Activated CD4-positive, alpha-beta T cell treated with anti-CD3 and anti-CD28 coated beads for 36 hours (primary cell): ENCODE results near the gene SGK2. TPM values are rescaled to one million over a fixed set of nuclear protein-coding genes. Genes with fewer than 3 reads are reported as not detected.
"Not testable (repeated sequence)": the region's sequence is repeated elsewhere in the genome, so short reads cannot be mapped to it uniquely, and the experiment has no call there.

Experiments
- ATAC-seq: fragments of 200-7000 bp; cut with Tn5 transposase; one replicate; pipeline ENCODE4 v1.10.0; 2021; ENCODE audit warnings: mild to moderate bottlenecking, moderate library complexity
- CTCF ChIA-PET: fragments of 350-600 bp; sonication (Branson Sonifier 250); formaldehyde crosslinking; loops from one replicate; lab custom pipeline; 2021; ENCODE audit warnings: antibody characterized with exemption; lab: Charles Lee
- POLR2A ChIA-PET: fragments of 350-600 bp; sonication (Branson Sonifier 250); formaldehyde crosslinking; loops from one replicate; lab custom pipeline; 2021; ENCODE audit warnings: antibody characterized with exemption, inconsistent platforms; lab: Charles Lee
- DNase-seq: peaks from one replicate; pipeline ENCODE4 v3.0.0-alpha.2; 2020
- H3K27ac Mint-ChIP-seq: one replicate; pipeline ENCODE4 v1.8.0; 2021; ENCODE audit warnings: mixed read lengths
- H3K27me3 Mint-ChIP-seq: one replicate; pipeline ENCODE4 v1.8.0; 2021; ENCODE audit warnings: mixed read lengths
- H3K36me3 Mint-ChIP-seq: one replicate; pipeline ENCODE4 v1.8.0; 2021; ENCODE audit warnings: low read depth, mixed read lengths
- H3K4me1 Mint-ChIP-seq: one replicate; pipeline ENCODE4 v1.8.0; 2021; ENCODE audit warnings: mixed read lengths
- H3K4me3 Mint-ChIP-seq: one replicate; pipeline ENCODE4 v1.8.0; 2021; ENCODE audit warnings: mild to moderate bottlenecking, moderate library complexity, mixed read lengths
- H3K9me3 Mint-ChIP-seq: one replicate; pipeline ENCODE4 v1.8.0; 2021; ENCODE audit warnings: low read depth, mixed read lengths
- intact Hi-C, 2 experiments: fragments of 100-400 bp; cut with DNase I in 1 of 2; cut with micrococcal nuclease in 1 of 2; formaldehyde crosslinking; loops; one replicate each; pipeline versions ENCODE4 v1.14.2 to v1.15.1; 2022 to 2024; cut with DNase I, micrococcal nuclease
- total RNA-seq, 2 experiments: library from RNA; stranded (reverse); gene quantifications; one replicate each; pipeline ENCODE4 v1.2.3, GENCODE V29; 2021

The SGK2 gene
- total RNA-seq, 2 experiments from 2014 or later = 0.27 to 0.65 TPM

GRCh38 chr20:43583133-43583864 lies 24.5 kb downstream of the SGK2 start:
- H3K4me1 Mint-ChIP-seq = no peaks in the 10 kb centered on the region
- no peaks in the 10 kb centered on the region for H3K36me3 Mint-ChIP-seq
- ATAC-seq = no peak
- no peak overlapping the region for H3K4me3 Mint-ChIP-seq
- no peaks in the 10 kb centered on the region for H3K27me3 Mint-ChIP-seq
- POLR2A ChIA-PET = interaction anchor here (0.5 to 0.6 kb wide), 2 partner anchors 38 to 121 kb away, joined by 4 to 5 read pairs; no protein-coding TSS in a partner anchor
- no peaks in the 10 kb centered on the region for H3K9me3 Mint-ChIP-seq
- H3K27ac Mint-ChIP-seq = no peak overlapping the region
- CTCF ChIA-PET = interaction anchor here (0.6 to 1.3 kb wide), 4 partner anchors 8 to 123 kb away, joined by 3 to 7 read pairs (median 4); no protein-coding TSS in a partner anchor
- DNase-seq = no peak
- intact Hi-C loops = no loop called here

GRCh38 chr20:43583982-43584432 lies 25.2 kb downstream of the SGK2 start:
- Mint-ChIP-seq H3K36me3 (no peaks in the 10 kb centered on the region), H3K4me3 (no peak overlapping the region), H3K9me3 (no peaks in the 10 kb centered on the region), H3K4me1 (no peaks in the 10 kb centered on the region), H3K27me3 (no peaks in the 10 kb centered on the region), H3K27ac (no peak overlapping the region)
- CTCF ChIA-PET = interaction anchor here (0.6 to 1.3 kb wide), 2 partner anchors 11 to 122 kb away, joined by 3 to 7 read pairs; no protein-coding TSS in a partner anchor
- DNase-seq (peak; percentile 8), ATAC-seq (no peak)
- intact Hi-C loops = no loop called here
- POLR2A ChIA-PET = interaction anchor here (0.6 kb wide), 1 partner anchor 121 kb away, joined by 5 read pairs; no protein-coding TSS in a partner anchor

- intact Hi-C loops = no loop called here
Measured at GRCh38 chr20:43584448-43585136, 25.8 kb downstream of the SGK2 start.

GRCh38 chr20:43586641-43587040 lies 27.8 kb downstream of the SGK2 start:
- intact Hi-C loops = no loop called here
- Mint-ChIP-seq H3K4me1 (peaks cover 12% of the 10 kb centered on the region), H3K36me3 (no peaks in the 10 kb centered on the region), H3K9me3 (no peaks in the 10 kb centered on the region), H3K4me3 (no peak overlapping the region), H3K27me3 (no peaks in the 10 kb centered on the region), H3K27ac (no peak overlapping the region)
- CTCF ChIA-PET = interaction anchor here (0.7 kb wide), 1 partner anchor 106 kb away, joined by 3 read pairs; no protein-coding TSS in a partner anchor
- DNase-seq (no peak), ATAC-seq (no peak)
- POLR2A ChIA-PET = interaction anchor here (0.7 kb wide), 1 partner anchor 26 kb away, joined by 4 read pairs; no protein-coding TSS in a partner anchor

More at GRCh38 chr20:43584448-43585136, 25.8 kb downstream of the SGK2 start:
- Mint-ChIP-seq H3K4me1 (no peaks in the 10 kb centered on the region), H3K36me3 (no peaks in the 10 kb centered on the region), H3K4me3 (no peak overlapping the region), H3K27me3 (no peaks in the 10 kb centered on the region), H3K27ac (no peak overlapping the region), H3K9me3 (no peaks in the 10 kb centered on the region)
- ATAC-seq = no peak
- POLR2A ChIA-PET = no interaction called here
- DNase-seq = no peak
- CTCF ChIA-PET = interaction anchor here (0.7 kb wide), 2 partner anchors 11 to 611 kb away, joined by 3 to 4 read pairs; no protein-coding TSS in a partner anchor

GRCh38 chr20:43588526-43588925 lies 29.7 kb downstream of the SGK2 start:
- DNase-seq, H3K4me3 Mint-ChIP-seq, H3K9me3 Mint-ChIP-seq, H3K27ac Mint-ChIP-seq, H3K36me3 Mint-ChIP-seq, H3K27me3 Mint-ChIP-seq, intact Hi-C loops, POLR2A ChIA-PET, CTCF ChIA-PET, ATAC-seq: not testable (repeated sequence)
- H3K4me1 Mint-ChIP-seq = peaks cover 12% of the 10 kb centered on the region

GRCh38 chr20:43590036-43590391 lies 31.2 kb downstream of the SGK2 start:
- CTCF ChIA-PET = interaction anchor here (0.6 to 1.2 kb wide), 3 partner anchors 76 to 153 kb away, joined by 3 to 4 read pairs (median 3); no protein-coding TSS in a partner anchor
- no peaks in the 10 kb centered on the region for H3K27me3 Mint-ChIP-seq
- intact Hi-C loops = loop anchor here (1.0 to 10.0 kb wide), 11 partner anchors 76 to 1973 kb away; partner anchors contain the start of genes MYBL2 (in 2 of the 2), OSER1 (in 2 of the 2), SRSF6 (in 2 of the 2) and CHD6 (in 1 of the 2)

GRCh38 chr20:43590392-43591303 lies 31.8 kb downstream of the SGK2 start, which contains the start of gene IFT52:
IFT52 (plus strand) TSS chr20:43590937; CDS start chr20:43594699, 3,762 bp downstream.
- H3K36me3 Mint-ChIP-seq = no peaks in the 10 kb centered on the region
- H3K27ac Mint-ChIP-seq = peak within 1 kb of the TSS; percentile 96
- H3K9me3 Mint-ChIP-seq = no peaks in the 10 kb centered on the region
- POLR2A ChIA-PET = interaction anchor here (0.5 to 1.1 kb wide), 7 partner anchors 11 to 133 kb away, joined by 3 to 7 read pairs (median 3); partner anchors contain the start of gene SRSF6
- CTCF ChIA-PET = interaction anchor here (0.6 to 1.2 kb wide), 4 partner anchors 22 to 154 kb away, joined by 3 to 6 read pairs (median 4); no protein-coding TSS in a partner anchor
- ATAC-seq (peak; percentile 99), DNase-seq (peak; percentile 94)
- H3K27me3 Mint-ChIP-seq = no peaks in the 10 kb centered on the region
- peaks cover 12% of the 10 kb centered on the region for H3K4me1 Mint-ChIP-seq
- intact Hi-C loops = loop anchor here (1.0 to 10.0 kb wide), 11 partner anchors 76 to 1973 kb away; partner anchors contain the start of genes MYBL2 (in 2 of the 2), OSER1 (in 2 of the 2), SRSF6 (in 2 of the 2) and CHD6 (in 1 of the 2)
- peak within 1 kb of the TSS; percentile 86 for H3K4me3 Mint-ChIP-seq

More at GRCh38 chr20:43590036-43590391, 31.2 kb downstream of the SGK2 start:
- no peaks in the 10 kb centered on the region for H3K36me3 Mint-ChIP-seq
- H3K4me1 Mint-ChIP-seq = peaks cover 12% of the 10 kb centered on the region
- peak overlapping the region; percentile 96 for H3K27ac Mint-ChIP-seq
- peak overlapping the region; percentile 86 for H3K4me3 Mint-ChIP-seq
- H3K9me3 Mint-ChIP-seq = no peaks in the 10 kb centered on the region
- POLR2A ChIA-PET = interaction anchor here (0.6 to 1.1 kb wide), 2 partner anchors 82 to 133 kb away, joined by 3 to 7 read pairs; partner anchors contain the start of gene SRSF6
- no peak for ATAC-seq
- DNase-seq = peak; percentile 45

GRCh38 chr20:43601960-43602359 lies 43.1 kb downstream of the SGK2 start:
- CTCF ChIA-PET, H3K27me3 Mint-ChIP-seq, POLR2A ChIA-PET, H3K4me3 Mint-ChIP-seq, ATAC-seq, DNase-seq, H3K9me3 Mint-ChIP-seq, intact Hi-C loops, H3K4me1 Mint-ChIP-seq, H3K27ac Mint-ChIP-seq: not testable (repeated sequence)
- peaks cover 22% of the 10 kb centered on the region for H3K36me3 Mint-ChIP-seq

GRCh38 chr20:43603124-43603523 lies 44.3 kb downstream of the SGK2 start:
- intact Hi-C loops = no loop called here
- POLR2A ChIA-PET = no interaction called here
- no peak for ATAC-seq
- Mint-ChIP-seq H3K4me3 (no peak overlapping the region), H3K9me3 (no peaks in the 10 kb centered on the region), H3K4me1 (no peaks in the 10 kb centered on the region), H3K36me3 (peaks cover 17% of the 10 kb centered on the region), H3K27ac (no peak overlapping the region), H3K27me3 (no peaks in the 10 kb centered on the region)
- DNase-seq = no peak
- CTCF ChIA-PET = interaction anchor here (0.7 kb wide), 2 partner anchors 9 to 20 kb away, joined by 3 read pairs; no protein-coding TSS in a partner anchor

GRCh38 chr20:43605715-43606114 lies 46.9 kb downstream of the SGK2 start:
- ChIA-PET CTCF (no interaction called here), POLR2A (no interaction called here)
- peaks cover 12% of the 10 kb centered on the region for H3K36me3 Mint-ChIP-seq
- H3K27ac Mint-ChIP-seq = no peak overlapping the region
- no peak for ATAC-seq
- H3K27me3 Mint-ChIP-seq = no peaks in the 10 kb centered on the region
- no peaks in the 10 kb centered on the region for H3K9me3 Mint-ChIP-seq
- no peaks in the 10 kb centered on the region for H3K4me1 Mint-ChIP-seq
- H3K4me3 Mint-ChIP-seq = no peak overlapping the region
- no peak for DNase-seq
- intact Hi-C loops = no loop called here
